HepG2 (cell line): Measurements from ENCODE around the gene CYP2W1. TPM values are rescaled to one million over a fixed set of nuclear protein-coding genes. Genes with fewer than 3 reads are reported as not detected.

ENCODE experiments used
- CENPX ChIP-seq: sonication (generic); formaldehyde crosslinking; IDR thresholded peaks from 2 replicates; pipeline ENCODE4 v1.9.0; 2021; ENCODE audit warnings: mild to moderate bottlenecking, missing genetic modification reagents, moderate library complexity
- CHD4 ChIP-seq: fragments of 200-600 bp; sonication (generic); IDR thresholded peaks from 2 replicates; pipeline ENCODE4 v1.7.0; 2017; ENCODE audit warnings: mild to moderate bottlenecking, low read length, borderline replicate concordance
- ELF4 ChIP-seq: sonication (generic); formaldehyde crosslinking; IDR thresholded peaks from 2 replicates; pipeline ENCODE4 v1.5.0; 2020; ENCODE audit warnings: missing genetic modification reagents, mild to moderate bottlenecking, moderate library complexity, borderline replicate concordance
- HNF4A ChIP-seq: sonication (generic); formaldehyde crosslinking; IDR thresholded peaks from 2 replicates; pipeline ENCODE4 v1.4.0; 2020; ENCODE audit warnings: missing genetic modification reagents
- HOXA7 ChIP-seq: sonication (generic); formaldehyde crosslinking; IDR thresholded peaks from 2 replicates; pipeline ENCODE4 v1.8.1; 2022; ENCODE audit warnings: mild to moderate bottlenecking, missing genetic modification reagents, moderate library complexity
- KMT2A ChIP-seq: sonication (generic); formaldehyde crosslinking; IDR thresholded peaks from 2 replicates; pipeline ENCODE4 v1.4.0; 2020; ENCODE audit warnings: missing genetic modification reagents
- NCOA2 ChIP-seq: sonication (generic); formaldehyde crosslinking; IDR thresholded peaks from 2 replicates; pipeline ENCODE4 v1.8.0; 2022; ENCODE audit warnings: inconsistent platforms
- PAWR ChIP-seq: sonication (generic); formaldehyde crosslinking; IDR thresholded peaks from 2 replicates; pipeline ENCODE4 v1.4.0; 2020; ENCODE audit warnings: missing genetic modification reagents, mild to moderate bottlenecking, borderline replicate concordance
- PITX1 ChIP-seq: sonication (generic); formaldehyde crosslinking; IDR thresholded peaks from 2 replicates; pipeline ENCODE4 v1.5.1; 2020; ENCODE audit warnings: mild to moderate bottlenecking, missing genetic modification reagents
- RAD51 ChIP-seq: fragments of 450-650 bp; IDR thresholded peaks from 2 replicates; pipeline ENCODE4 v1.6.1; 2016; ENCODE audit warnings: borderline replicate concordance
- RBAK ChIP-seq: sonication (generic); formaldehyde crosslinking; IDR thresholded peaks from 2 replicates; pipeline ENCODE4 v1.5.1; 2020; ENCODE audit warnings: mild to moderate bottlenecking, missing genetic modification reagents
- RXRA ChIP-seq: sonication (generic); formaldehyde crosslinking; IDR thresholded peaks from 2 replicates; pipeline ENCODE4 v1.5.1; 2020; ENCODE audit warnings: missing genetic modification reagents
- SPEN ChIP-seq: sonication (generic); formaldehyde crosslinking; IDR thresholded peaks from 2 replicates; pipeline ENCODE4 v1.5.1; 2020; ENCODE audit warnings: low read depth, mild to moderate bottlenecking, missing genetic modification reagents
- TAF1 ChIP-seq: sonication (generic); formaldehyde crosslinking; IDR thresholded peaks from 2 replicates; pipeline ENCODE4 v1.4.0; 2020; ENCODE audit warnings: missing genetic modification reagents
- TCF7 ChIP-seq: sonication (generic); IDR thresholded peaks from 2 replicates; pipeline ENCODE4 v1.6.1; 2016; ENCODE audit warnings: antibody characterized with exemption, low read depth
- ZNF468 ChIP-seq: sonication (generic); formaldehyde crosslinking; IDR thresholded peaks from 2 replicates; pipeline ENCODE4 v1.8.0; 2022; ENCODE audit warnings: mild to moderate bottlenecking, moderate library complexity, missing genetic modification reagents
- ZNF792 ChIP-seq: IDR thresholded peaks from 2 replicates; pipeline ENCODE4 v1.6.1; 2016
- polyA plus RNA-seq, 8 experiments: library from polyadenylated mRNA; depleted of rRNA in 3 of 8; stranded (reverse) in 7 of 8; unstranded in 1 of 8; fragments of >200 nt; fragmentation: Illumina TruSeq in 4 of 8; extraction: Trizol in 4 of 8; gene quantifications; 2 replicates each; pipeline versions ENCODE4 v1.2.1 to v1.2.3, GENCODE V29; 2011 to 2016; ENCODE audit warnings: low read depth in 4 of 8, missing spikeins in 1 of 8, mixed read lengths in 1 of 8; ENCODE audit not compliant: insufficient read depth in 1 of 8
- total RNA-seq, 5 experiments: library from RNA; depleted of rRNA; stranded (reverse); fragments of >200 nt; fragmentation: Illumina TruSeq; extraction: Trizol; gene quantifications; 2 replicates each; pipeline ENCODE4 v1.2.3, GENCODE V29; 2016; ENCODE audit warnings: low read depth in 1 of 5
- TF ChIP-seq, protein P1 (sequence below): sonication (generic); formaldehyde crosslinking; IDR thresholded peaks from 2 replicates; pipeline ENCODE4 v1.5.0; 2020; ENCODE audit warnings: missing genetic modification reagents, mild to moderate bottlenecking, borderline replicate concordance
- TF ChIP-seq, protein P2 (sequence below): sonication (generic); formaldehyde crosslinking; IDR thresholded peaks from 2 replicates; pipeline ENCODE4 v1.5.0; 2020; ENCODE audit warnings: mild to moderate bottlenecking, missing genetic modification reagents, borderline replicate concordance
- TF ChIP-seq, protein P3 (sequence below): sonication (generic); formaldehyde crosslinking; IDR thresholded peaks from 2 replicates; pipeline ENCODE4 v1.8.1; 2023; ENCODE audit warnings: mild to moderate bottlenecking, moderate library complexity, missing genetic modification reagents
- TF ChIP-seq, protein P4 (sequence below): IDR thresholded peaks from 2 replicates; pipeline ENCODE4 v1.6.1; 2012; ENCODE audit warnings: inconsistent platforms

Gene CYP2W1
- total and polyA plus RNA-seq, 2 of the 13 experiments (the other 11 are each of a cell fraction or from before 2014, with no cell fraction given), result 19.5 to 31.7 TPM

- TF ChIP-seq RAD51 (no peak), CENPX (CRISPR knock-in tag) (no peak), TCF7 (no peak), ELF4 (no peak), HOXA7 (CRISPR knock-in tag) (no peak), ZNF468 (CRISPR knock-in tag) (no peak), RXRA (CRISPR knock-in tag) (no peak), PITX1 (CRISPR knock-in tag) (no peak), RBAK (0 out of 2 replicates have a peak, but pooled peaks have one; percentile 25), CHD4 (peak; percentile 33; the same call in 1 of the 2 replicates), NCOA2 (CRISPR knock-in tag) (0 out of 2 replicates have a peak, but pooled peaks have one; percentile 21), HNF4A (CRISPR knock-in tag) (peak; percentile 18; the same call in 1 of the 2 replicates), PAWR (CRISPR knock-in tag) (no peak), SPEN (peak; percentile 51; the same call in 1 of the 2 replicates), ZNF792 (CRISPR knock-in tag) (peak; percentile 97), TAF1 (no peak; the same call in 1 of the 2 replicates), KMT2A (CRISPR knock-in tag) (peak; percentile 16; the same call in 1 of the 2 replicates)
- TF ChIP-seq, protein P1, sequence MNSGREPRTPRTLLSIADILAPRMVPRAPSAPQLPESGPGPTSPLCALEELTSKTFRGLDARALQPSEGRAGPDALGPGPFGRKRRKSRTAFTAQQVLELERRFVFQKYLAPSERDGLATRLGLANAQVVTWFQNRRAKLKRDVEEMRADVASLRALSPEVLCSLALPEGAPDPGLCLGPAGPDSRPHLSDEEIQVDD (CRISPR knock-in tag), result no peak
- TF ChIP-seq, protein P2, sequence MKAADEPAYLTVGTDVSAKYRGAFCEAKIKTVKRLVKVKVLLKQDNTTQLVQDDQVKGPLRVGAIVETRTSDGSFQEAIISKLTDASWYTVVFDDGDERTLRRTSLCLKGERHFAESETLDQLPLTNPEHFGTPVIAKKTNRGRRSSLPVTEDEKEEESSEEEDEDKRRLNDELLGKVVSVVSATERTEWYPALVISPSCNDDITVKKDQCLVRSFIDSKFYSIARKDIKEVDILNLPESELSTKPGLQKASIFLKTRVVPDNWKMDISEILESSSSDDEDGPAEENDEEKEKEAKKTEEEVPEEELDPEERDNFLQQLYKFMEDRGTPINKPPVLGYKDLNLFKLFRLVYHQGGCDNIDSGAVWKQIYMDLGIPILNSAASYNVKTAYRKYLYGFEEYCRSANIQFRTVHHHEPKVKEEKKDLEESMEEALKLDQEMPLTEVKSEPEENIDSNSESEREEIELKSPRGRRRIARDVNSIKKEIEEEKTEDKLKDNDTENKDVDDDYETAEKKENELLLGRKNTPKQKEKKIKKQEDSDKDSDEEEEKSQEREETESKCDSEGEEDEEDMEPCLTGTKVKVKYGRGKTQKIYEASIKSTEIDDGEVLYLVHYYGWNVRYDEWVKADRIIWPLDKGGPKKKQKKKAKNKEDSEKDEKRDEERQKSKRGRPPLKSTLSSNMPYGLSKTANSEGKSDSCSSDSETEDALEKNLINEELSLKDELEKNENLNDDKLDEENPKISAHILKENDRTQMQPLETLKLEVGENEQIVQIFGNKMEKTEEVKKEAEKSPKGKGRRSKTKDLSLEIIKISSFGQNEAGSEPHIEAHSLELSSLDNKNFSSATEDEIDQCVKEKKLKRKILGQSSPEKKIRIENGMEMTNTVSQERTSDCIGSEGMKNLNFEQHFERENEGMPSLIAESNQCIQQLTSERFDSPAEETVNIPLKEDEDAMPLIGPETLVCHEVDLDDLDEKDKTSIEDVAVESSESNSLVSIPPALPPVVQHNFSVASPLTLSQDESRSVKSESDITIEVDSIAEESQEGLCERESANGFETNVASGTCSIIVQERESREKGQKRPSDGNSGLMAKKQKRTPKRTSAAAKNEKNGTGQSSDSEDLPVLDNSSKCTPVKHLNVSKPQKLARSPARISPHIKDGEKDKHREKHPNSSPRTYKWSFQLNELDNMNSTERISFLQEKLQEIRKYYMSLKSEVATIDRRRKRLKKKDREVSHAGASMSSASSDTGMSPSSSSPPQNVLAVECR (CRISPR knock-in tag), result peak; percentile 26; the same call in 1 of the 2 replicates
- TF ChIP-seq, protein P3, sequence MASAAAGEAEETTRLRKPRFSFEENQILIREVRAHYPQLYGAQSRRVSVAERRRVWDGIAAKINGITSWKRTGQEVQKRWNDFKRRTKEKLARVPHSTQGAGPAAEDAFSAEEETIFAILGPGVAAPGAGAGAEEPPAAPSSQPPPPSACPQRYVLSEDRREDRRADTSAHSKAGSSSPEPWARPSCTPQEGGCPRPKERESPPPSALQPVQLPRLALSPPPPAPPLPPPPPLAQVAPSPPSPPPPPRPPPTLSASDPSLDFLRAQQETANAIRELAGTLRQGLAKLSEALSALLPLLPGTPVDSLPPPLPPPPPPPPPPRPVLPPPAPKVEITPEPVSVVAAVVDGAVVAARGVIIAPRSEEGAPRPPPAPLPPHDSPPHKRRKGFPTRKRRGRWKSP (CRISPR knock-in tag), result 0 out of 2 replicates have a peak, but pooled peaks have one; percentile 15
- TF ChIP-seq, protein P4, sequence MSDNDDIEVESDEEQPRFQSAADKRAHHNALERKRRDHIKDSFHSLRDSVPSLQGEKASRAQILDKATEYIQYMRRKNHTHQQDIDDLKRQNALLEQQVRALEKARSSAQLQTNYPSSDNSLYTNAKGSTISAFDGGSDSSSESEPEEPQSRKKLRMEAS, result peak; percentile 94
These were observed 46.0 kb downstream of the CYP2W1 start (continued) for GRCh38 chr7:1028775-1029636.
